Measurements from ENCODE around the gene COMT.

GRCh38 chr22:19892257-19892879 is 49.2 kb upstream of the COMT start:
- TF ChIP-seq CTCF (IDR thresholded peaks at IDR 0.05) (no peak), POLR2A (IDR thresholded peaks at IDR 0.05) (no peak), POLR2AphosphoS5 (IDR thresholded peaks at IDR 0.05) (no peak), EP300 (IDR thresholded peaks at IDR 0.05) (no peak)
